Measurements from ENCODE around the gene MAS1L.

The MAS1L gene

GRCh38 chr6:29462022-29462421 lies 25.7 kb downstream of the MAS1L start:
- H3K4ac ChIP-seq (ENCODE audit: low read depth in 1 of 2, low read length in 2 of 2) = no peak overlapping the region
- H3K27me3 ChIP-seq (ENCODE audit: control insufficient read depth in 1 of 2, insufficient read depth in 1 of 2, low read length in 2 of 2) = peaks cover 0 to 6% of the 10 kb centered on the region in 2 experiments
- no peak overlapping the region for H3K4me2 ChIP-seq (ENCODE audit: low read length, poor library complexity, severe bottlenecking)
- H3K79me1 ChIP-seq (replicated peaks; ENCODE audit: low read length, poor library complexity, severe bottlenecking) = no peaks in the 10 kb centered on the region
- no peak overlapping the region for H2BK5ac ChIP-seq (ENCODE audit: low read depth, low read length, poor library complexity, severe bottlenecking)
- H3K9ac ChIP-seq (ENCODE audit: low read length) = no peak overlapping the region
- H2BK15ac ChIP-seq (ENCODE audit: low read depth, poor library complexity, severe bottlenecking) = no peak overlapping the region
- H3K4me1 ChIP-seq (ENCODE audit: control insufficient read depth, insufficient read depth, low read depth, low read length) = no peaks in the 10 kb centered on the region
- H3K14ac ChIP-seq (ENCODE audit: low read length in 2 of 2) = no peak overlapping the region
- H3K23ac ChIP-seq (ENCODE audit: low read length in 2 of 2) = no peak overlapping the region
- no peak overlapping the region for H4K8ac ChIP-seq (ENCODE audit: low read length)
- no peak overlapping the region for H2BK12ac ChIP-seq (ENCODE audit: low read length in 2 of 2)
- no peaks in the 10 kb centered on the region for H3K9me3 ChIP-seq (ENCODE audit: control insufficient read depth, low read length)
- no peak overlapping the region for H3K27ac ChIP-seq (ENCODE audit: low read length, poor library complexity, severe bottlenecking)
- H3K4me3 ChIP-seq (ENCODE audit: insufficient read depth in 1 of 2, low read depth in 1 of 2, low read length in 2 of 2) = no peak overlapping the region
- no peak overlapping the region for H2AFZ ChIP-seq (ENCODE audit: low read depth, low read length)
- H3K36me3 ChIP-seq (ENCODE audit: control insufficient read depth in 1 of 2, insufficient read depth in 2 of 2, low read depth in 1 of 2, low read length in 2 of 2) = no peaks in the 10 kb centered on the region
- 60% methylated on average over 6 of the region's 6 CpGs for WGBS
- no peak overlapping the region for H3K18ac ChIP-seq (ENCODE audit: low read depth in 1 of 2, low read length in 2 of 2)
- no peak overlapping the region for H2BK120ac ChIP-seq (ENCODE audit: low read depth, low read length)
- H4K91ac ChIP-seq (ENCODE audit: low read length) = no peak overlapping the region
- H2AK5ac ChIP-seq (ENCODE audit: low read length, severe bottlenecking) = no peak overlapping the region
- no peak for DNase-seq

GRCh38 chr6:29461021-29461814 lies 26.5 kb downstream of the MAS1L start:
- Histone ChIP-seq H2BK5ac (ENCODE audit: low read depth, low read length, poor library complexity, severe bottlenecking) (no peak overlapping the region), H2AK5ac (ENCODE audit: low read length, severe bottlenecking) (no peak overlapping the region), H2BK15ac (ENCODE audit: low read depth, poor library complexity, severe bottlenecking) (no peak overlapping the region), H3K4me2 (ENCODE audit: low read length, poor library complexity, severe bottlenecking) (no peak overlapping the region), H2BK120ac (ENCODE audit: low read depth, low read length) (no peak overlapping the region), H3K36me3 (ENCODE audit: control insufficient read depth in 1 of 2, insufficient read depth in 2 of 2, low read depth in 1 of 2, low read length in 2 of 2) (no peaks in the 10 kb centered on the region), H3K4me1 (ENCODE audit: control insufficient read depth, insufficient read depth, low read depth, low read length) (no peaks in the 10 kb centered on the region), H3K18ac (ENCODE audit: low read depth in 1 of 2, low read length in 2 of 2) (no peak overlapping the region), H2AFZ (ENCODE audit: low read depth, low read length) (no peak overlapping the region), H3K9ac (ENCODE audit: low read length) (no peak overlapping the region), H4K91ac (ENCODE audit: low read length) (no peak overlapping the region), H3K4ac (ENCODE audit: low read depth in 1 of 2, low read length in 2 of 2) (no peak overlapping the region), H2BK12ac (ENCODE audit: low read length in 2 of 2) (no peak overlapping the region), H3K14ac (ENCODE audit: low read length in 2 of 2) (no peak overlapping the region), H3K23ac (ENCODE audit: low read length in 2 of 2) (no peak overlapping the region), H3K4me3 (ENCODE audit: insufficient read depth in 1 of 2, low read depth in 1 of 2, low read length in 2 of 2) (no peak overlapping the region), H3K27me3 (ENCODE audit: control insufficient read depth in 1 of 2, insufficient read depth in 1 of 2, low read length in 2 of 2) (peaks cover 0 to 3% of the 10 kb centered on the region in 2 experiments), H3K27ac (ENCODE audit: low read length, poor library complexity, severe bottlenecking) (no peak overlapping the region), H3K79me1 (replicated peaks; ENCODE audit: low read length, poor library complexity, severe bottlenecking) (no peaks in the 10 kb centered on the region), H3K9me3 (ENCODE audit: control insufficient read depth, low read length) (no peaks in the 10 kb centered on the region), H4K8ac (ENCODE audit: low read length) (no peak overlapping the region)
- DNase-seq = no peak
- 70% methylated on average over 2 of the region's 5 CpGs for WGBS

GRCh38 chr6:29456971-29457370 lies 30.8 kb downstream of the MAS1L start, which contains the start of the genes OR11A1 and OR2H1:
Gene OR11A1, minus strand, starts transcription at chr6:29457071. Its CDS starts 29,430 bp downstream, at chr6:29427641.
Gene OR2H1, plus strand, starts transcription at chr6:29457155. Its CDS starts 4,615 bp downstream, at chr6:29461770.
- no peak within 1 kb of the TSS for H3K4me2 ChIP-seq (ENCODE audit: low read length, poor library complexity, severe bottlenecking)
- H2BK5ac ChIP-seq (ENCODE audit: low read depth, low read length, poor library complexity, severe bottlenecking) = no peak within 1 kb of the TSS
- no peak within 1 kb of the TSS for H4K8ac ChIP-seq (ENCODE audit: low read length)

GRCh38 chr6:29451471-29452193 lies 36.1 kb downstream of the MAS1L start:
- no peak overlapping the region for H3K4ac ChIP-seq (ENCODE audit: low read depth in 1 of 2, low read length in 2 of 2)
- H3K23ac ChIP-seq (ENCODE audit: low read length in 2 of 2) = no peak overlapping the region
- H2BK12ac ChIP-seq (ENCODE audit: low read length in 2 of 2) = no peak overlapping the region
- no peak overlapping the region for H2AK5ac ChIP-seq (ENCODE audit: low read length, severe bottlenecking)
- H4K8ac ChIP-seq (ENCODE audit: low read length) = no peak overlapping the region
- no peak overlapping the region for H2BK120ac ChIP-seq (ENCODE audit: low read depth, low read length)
- no peak overlapping the region for H2AFZ ChIP-seq (ENCODE audit: low read depth, low read length)
- H3K4me1 ChIP-seq (ENCODE audit: control insufficient read depth, insufficient read depth, low read depth, low read length) = no peaks in the 10 kb centered on the region
- no peak overlapping the region for H3K4me2 ChIP-seq (ENCODE audit: low read length, poor library complexity, severe bottlenecking)
- no peak overlapping the region for H2BK5ac ChIP-seq (ENCODE audit: low read depth, low read length, poor library complexity, severe bottlenecking)
- no peaks in the 10 kb centered on the region for H3K27me3 ChIP-seq (ENCODE audit: control insufficient read depth in 1 of 2, insufficient read depth in 1 of 2, low read length in 2 of 2)
- H3K9ac ChIP-seq (ENCODE audit: low read length) = no peak overlapping the region
- no peak overlapping the region for H3K18ac ChIP-seq (ENCODE audit: low read depth in 1 of 2, low read length in 2 of 2)
- no peak overlapping the region for H3K14ac ChIP-seq (ENCODE audit: low read length in 2 of 2)
- H3K9me3 ChIP-seq (ENCODE audit: control insufficient read depth, low read length) = no peaks in the 10 kb centered on the region
- no peaks in the 10 kb centered on the region for H3K36me3 ChIP-seq (ENCODE audit: control insufficient read depth in 1 of 2, insufficient read depth in 2 of 2, low read depth in 1 of 2, low read length in 2 of 2)
- H3K27ac ChIP-seq (ENCODE audit: low read length, poor library complexity, severe bottlenecking) = no peak overlapping the region
- no peak overlapping the region for H4K91ac ChIP-seq (ENCODE audit: low read length)
- no peak overlapping the region for H3K4me3 ChIP-seq (ENCODE audit: insufficient read depth in 1 of 2, low read depth in 1 of 2, low read length in 2 of 2)
- no peak overlapping the region for H2BK15ac ChIP-seq (ENCODE audit: low read depth, poor library complexity, severe bottlenecking)
- no peak for DNase-seq
- WGBS = 50% methylated on average over 1 of the region's 3 CpGs
- no peaks in the 10 kb centered on the region for H3K79me1 ChIP-seq (replicated peaks; ENCODE audit: low read length, poor library complexity, severe bottlenecking)

More at GRCh38 chr6:29456971-29457370, 30.8 kb downstream of the MAS1L start, which contains the start of the genes OR11A1 and OR2H1:
- H3K18ac ChIP-seq (ENCODE audit: low read depth in 1 of 2, low read length in 2 of 2) = no peak within 1 kb of the TSS
- no peaks in the 10 kb centered on the region for H3K4me1 ChIP-seq (ENCODE audit: control insufficient read depth, insufficient read depth, low read depth, low read length)
- peaks cover 0 to 3% of the 10 kb centered on the region in 2 experiments for H3K27me3 ChIP-seq (ENCODE audit: control insufficient read depth in 1 of 2, insufficient read depth in 1 of 2, low read length in 2 of 2)
- H3K36me3 ChIP-seq (ENCODE audit: control insufficient read depth in 1 of 2, insufficient read depth in 2 of 2, low read depth in 1 of 2, low read length in 2 of 2) = no peaks in the 10 kb centered on the region
- H3K27ac ChIP-seq (ENCODE audit: low read length, poor library complexity, severe bottlenecking) = no peak within 1 kb of the TSS
- H3K9me3 ChIP-seq (ENCODE audit: control insufficient read depth, low read length) = no peaks in the 10 kb centered on the region
- H2AFZ ChIP-seq (ENCODE audit: low read depth, low read length) = no peak within 1 kb of the TSS
- H2BK12ac ChIP-seq (ENCODE audit: low read length in 2 of 2) = no peak within 1 kb of the TSS
- H3K4ac ChIP-seq (ENCODE audit: low read depth in 1 of 2, low read length in 2 of 2) = no peak within 1 kb of the TSS
- no peak within 1 kb of the TSS for H3K9ac ChIP-seq (ENCODE audit: low read length)
- WGBS = 44% methylated on average over 1 of the region's 2 CpGs
- DNase-seq = no peak
- H2AK5ac ChIP-seq (ENCODE audit: low read length, severe bottlenecking) = no peak within 1 kb of the TSS
- H2BK120ac ChIP-seq (ENCODE audit: low read depth, low read length) = no peak within 1 kb of the TSS
- no peak within 1 kb of the TSS for H4K91ac ChIP-seq (ENCODE audit: low read length)
- no peak within 1 kb of the TSS for H3K23ac ChIP-seq (ENCODE audit: low read length in 2 of 2)
- no peak within 1 kb of the TSS for H3K14ac ChIP-seq (ENCODE audit: low read length in 2 of 2)
- H3K4me3 ChIP-seq (ENCODE audit: insufficient read depth in 1 of 2, low read depth in 1 of 2, low read length in 2 of 2) = no peak within 1 kb of the TSS
- H2BK15ac ChIP-seq (ENCODE audit: low read depth, poor library complexity, severe bottlenecking) = no peak within 1 kb of the TSS
- no peaks in the 10 kb centered on the region for H3K79me1 ChIP-seq (replicated peaks; ENCODE audit: low read length, poor library complexity, severe bottlenecking)

Measured in mesenchymal stem cell (in vitro differentiated cells and primary cell).